Activated CD4-positive, alpha-beta memory T cell treated with anti-CD3 and anti-CD28 coated beads for 36 hours (primary cell): ENCODE data around the gene OR13C8. TPM values are rescaled to one million over a fixed set of nuclear protein-coding genes. Genes with fewer than 3 reads are reported as not detected.
"Not testable (repeated sequence)": the region's sequence is repeated elsewhere in the genome, so short reads cannot be mapped to it uniquely, and the experiment has no call there.

ENCODE experiments used
- CTCF ChIA-PET: fragments of 350-600 bp; sonication (Branson Sonifier 250); formaldehyde crosslinking; loops from one replicate; lab custom pipeline; 2021; ENCODE audit warnings: antibody characterized with exemption, inconsistent platforms; lab: Charles Lee
- POLR2A ChIA-PET: fragments of 350-600 bp; sonication (Branson Sonifier 250); formaldehyde crosslinking; loops from one replicate; lab custom pipeline; 2021; ENCODE audit warnings: antibody characterized with exemption; lab: Charles Lee
- DNase-seq: peaks from one replicate; pipeline ENCODE4 v3.0.0-alpha.2; 2020
- H3K27ac Mint-ChIP-seq: one replicate; pipeline ENCODE4 v1.8.0; 2021; ENCODE audit warnings: mixed read lengths
- H3K27me3 Mint-ChIP-seq: one replicate; pipeline ENCODE4 v1.8.0; 2021; ENCODE audit warnings: mixed read lengths
- H3K36me3 Mint-ChIP-seq: one replicate; pipeline ENCODE4 v1.8.0; 2021; ENCODE audit warnings: mixed read lengths
- H3K4me1 Mint-ChIP-seq: one replicate; pipeline ENCODE4 v1.8.0; 2021; ENCODE audit warnings: low read depth, mixed read lengths
- H3K4me3 Mint-ChIP-seq: one replicate; pipeline ENCODE4 v1.8.0; 2021; ENCODE audit warnings: mild to moderate bottlenecking, mixed read lengths
- H3K9me3 Mint-ChIP-seq: one replicate; pipeline ENCODE4 v1.8.0; 2021; ENCODE audit warnings: mixed read lengths
- intact Hi-C: fragments of 100-400 bp; cut with micrococcal nuclease; formaldehyde crosslinking; loops from one replicate; pipeline ENCODE4 v1.15.1; 2023
- total RNA-seq, 2 experiments: library from RNA; stranded (reverse); gene quantifications; one replicate each; pipeline ENCODE4 v1.2.3, GENCODE V29; 2021

Gene OR13C8
- total RNA-seq, 2 experiments from 2014 or later = not detected

DNA sequence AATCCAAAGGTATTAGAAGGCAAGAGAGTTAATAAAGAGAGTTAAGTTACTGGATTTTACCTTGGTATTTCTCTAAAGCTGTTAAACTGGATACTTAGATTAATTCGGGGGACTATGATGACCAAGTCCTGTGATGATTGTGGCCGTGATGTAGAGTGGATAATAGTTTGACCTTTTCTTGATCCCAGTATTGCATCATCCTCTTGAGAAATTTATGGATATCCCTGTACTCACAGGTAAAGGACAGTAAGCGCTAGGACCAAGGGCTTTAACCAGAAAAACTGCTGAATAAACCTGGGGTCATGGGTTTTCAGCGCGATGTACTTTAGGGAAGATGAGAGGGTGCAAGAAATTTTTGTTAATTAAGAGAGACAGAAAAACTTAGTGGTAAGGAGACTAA, 8.3 kb downstream of the OR13C8 start:
- ChIA-PET CTCF (no interaction called here), POLR2A (interaction anchor here (0.6 kb wide), 1 partner anchor 692 kb away, joined by 3 read pairs; no protein-coding TSS in a partner anchor)
- H3K9me3 Mint-ChIP-seq = peaks cover 13% of the 10 kb centered on the region
- intact Hi-C loops = no loop called here
- H3K4me3 Mint-ChIP-seq = no peak overlapping the region
- no peak for DNase-seq
- no peaks in the 10 kb centered on the region for H3K4me1 Mint-ChIP-seq
- no peaks in the 10 kb centered on the region for H3K36me3 Mint-ChIP-seq
- no peak overlapping the region for H3K27ac Mint-ChIP-seq
- H3K27me3 Mint-ChIP-seq = peaks cover 1% of the 10 kb centered on the region

DNA sequence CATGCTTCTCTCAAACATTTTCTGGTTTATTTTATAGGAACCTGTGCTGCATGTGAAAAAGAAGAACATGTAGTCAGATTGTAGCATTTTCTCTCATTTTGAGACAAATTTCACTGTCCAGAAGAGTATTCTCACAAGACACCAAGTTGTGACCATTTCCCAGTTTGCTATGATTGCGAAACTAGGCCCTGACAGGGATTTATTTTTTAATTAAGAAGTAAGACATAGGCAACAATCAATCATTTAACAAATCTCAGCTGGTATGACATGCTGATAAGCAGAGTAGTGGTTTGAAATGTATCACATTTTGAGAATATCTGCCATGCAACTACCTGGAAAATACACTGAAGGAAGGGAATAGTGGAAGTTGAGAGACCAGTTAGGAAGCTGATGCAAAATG, 11.6 kb downstream of the OR13C8 start:
- peaks cover 1% of the 10 kb centered on the region for H3K27me3 Mint-ChIP-seq
- POLR2A ChIA-PET = no interaction called here
- CTCF ChIA-PET = no interaction called here

DNA sequence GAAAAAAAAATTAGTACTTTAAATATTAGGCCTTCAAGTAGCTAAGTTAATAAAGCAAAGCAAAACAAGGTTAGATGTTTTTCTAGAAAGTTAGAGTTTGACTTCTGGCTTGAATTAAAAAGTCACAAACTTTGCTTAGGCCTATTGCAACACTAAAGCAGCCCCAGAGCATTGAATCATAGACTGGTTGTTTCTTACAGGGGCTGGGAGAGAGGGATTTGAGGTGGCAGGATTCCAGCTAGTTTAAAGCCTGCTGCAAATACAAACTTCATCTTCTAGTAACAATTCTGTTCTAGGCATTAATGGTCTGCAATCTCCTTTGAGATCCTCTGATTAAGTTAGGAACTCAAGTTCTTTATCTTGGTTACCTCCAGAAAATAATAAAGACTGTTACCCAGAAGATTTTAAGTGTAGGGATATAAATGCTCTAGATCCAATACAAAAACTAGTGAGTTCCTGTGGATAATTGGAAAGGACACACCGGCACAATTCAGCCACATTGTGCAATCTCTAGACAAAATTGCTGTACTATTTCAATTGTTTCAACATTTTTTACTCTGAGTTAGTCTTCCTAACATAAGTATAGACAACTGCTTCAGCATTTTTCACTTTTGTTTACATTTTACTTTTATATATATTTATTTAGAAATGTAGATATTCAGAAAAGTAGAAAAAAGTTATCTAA, 17.7 kb downstream of the OR13C8 start:
- ChIA-PET CTCF (no interaction called here), POLR2A (no interaction called here)
- no peaks in the 10 kb centered on the region for H3K27me3 Mint-ChIP-seq

More for the DNA sequence above, 11.6 kb downstream of the OR13C8 start:
- no peaks in the 10 kb centered on the region for H3K4me1 Mint-ChIP-seq
- no peak overlapping the region for H3K27ac Mint-ChIP-seq
- H3K36me3 Mint-ChIP-seq = no peaks in the 10 kb centered on the region
- H3K4me3 Mint-ChIP-seq = no peak overlapping the region
- no peak for DNase-seq
- intact Hi-C loops = no loop called here
- no peaks in the 10 kb centered on the region for H3K9me3 Mint-ChIP-seq

DNA sequence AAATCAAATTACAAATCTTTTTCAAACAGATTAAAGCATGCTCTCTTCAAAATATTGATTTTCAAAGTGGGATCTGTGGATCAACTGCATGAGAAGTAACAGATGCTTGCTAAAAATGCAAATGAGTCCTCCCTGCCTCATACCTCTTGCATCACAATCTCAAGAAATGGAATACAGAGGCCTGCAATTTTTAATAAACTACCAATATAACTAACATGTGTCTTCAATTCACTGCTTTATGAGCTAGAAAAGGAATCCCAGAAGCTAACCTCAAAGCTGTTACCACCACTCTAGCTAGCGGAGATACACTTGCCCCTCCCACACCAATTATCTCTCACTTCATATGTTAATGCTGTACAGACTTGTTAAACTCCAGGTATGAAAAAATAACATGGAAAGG, 20.7 kb downstream of the OR13C8 start:
- no peak for DNase-seq
- no peak overlapping the region for H3K27ac Mint-ChIP-seq
- H3K4me1 Mint-ChIP-seq = no peaks in the 10 kb centered on the region
- intact Hi-C loops = no loop called here
- no peak overlapping the region for H3K4me3 Mint-ChIP-seq
- no peaks in the 10 kb centered on the region for H3K9me3 Mint-ChIP-seq
- H3K27me3 Mint-ChIP-seq = no peaks in the 10 kb centered on the region
- H3K36me3 Mint-ChIP-seq = no peaks in the 10 kb centered on the region
- ChIA-PET POLR2A (no interaction called here), CTCF (no interaction called here)

More for the DNA sequence above, 17.7 kb downstream of the OR13C8 start:
- H3K27ac Mint-ChIP-seq = no peak overlapping the region
- H3K36me3 Mint-ChIP-seq = no peaks in the 10 kb centered on the region
- no peak overlapping the region for H3K4me3 Mint-ChIP-seq
- H3K4me1 Mint-ChIP-seq = no peaks in the 10 kb centered on the region
- intact Hi-C loops = no loop called here
- DNase-seq = no peak
- H3K9me3 Mint-ChIP-seq = no peaks in the 10 kb centered on the region

DNA sequence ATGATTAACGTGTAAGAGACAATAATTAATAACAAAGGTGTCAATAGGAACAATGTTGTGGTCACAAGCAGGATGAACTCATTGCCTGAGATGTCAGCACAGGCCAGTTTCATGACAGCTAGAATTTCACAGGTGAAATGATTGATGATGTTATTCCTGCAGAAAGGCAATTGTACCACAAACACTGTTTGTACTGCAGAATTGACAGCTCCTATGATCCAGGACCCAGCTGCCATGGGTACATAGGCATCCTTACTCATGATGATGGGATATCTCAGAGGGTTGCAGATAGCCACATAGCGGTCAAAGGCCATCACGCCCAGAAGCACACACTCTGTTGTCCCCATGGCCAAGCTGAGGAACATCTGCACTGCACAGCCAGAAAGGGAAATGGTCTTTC, 29.8 kb downstream of the OR13C8 start:
- CTCF ChIA-PET, intact Hi-C loops, H3K4me3 Mint-ChIP-seq, POLR2A ChIA-PET, H3K4me1 Mint-ChIP-seq, H3K27ac Mint-ChIP-seq, DNase-seq, H3K27me3 Mint-ChIP-seq, H3K9me3 Mint-ChIP-seq, H3K36me3 Mint-ChIP-seq: not testable (repeated sequence)

DNA sequence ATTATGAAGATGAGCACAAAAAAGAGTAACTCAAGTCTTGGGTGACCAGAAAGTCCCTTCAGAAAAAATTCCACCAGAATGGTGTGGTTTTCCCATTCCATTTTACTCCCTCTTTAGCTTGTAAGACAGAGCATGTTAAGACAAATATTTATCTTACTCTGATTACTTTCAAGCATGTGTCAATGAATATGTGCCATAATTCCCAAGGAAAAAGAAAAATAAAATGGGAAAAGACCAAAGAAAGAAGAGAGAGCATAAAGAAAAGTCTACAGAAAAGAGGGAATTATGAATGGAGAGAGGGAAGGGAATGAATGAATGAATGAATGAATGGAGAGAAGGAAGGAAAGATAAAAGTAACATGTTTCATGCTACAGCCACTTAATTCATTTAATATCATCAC, 30.3 kb downstream of the OR13C8 start, which contains the start of gene OR13C5:
TSS of gene OR13C5 (minus strand) at position 101 of the 400 bp plus-strand sequence. CDS start at position 101, 0 bp downstream.
- H3K4me3 Mint-ChIP-seq, H3K27ac Mint-ChIP-seq, CTCF ChIA-PET, H3K9me3 Mint-ChIP-seq, intact Hi-C loops, H3K36me3 Mint-ChIP-seq, H3K27me3 Mint-ChIP-seq, DNase-seq, H3K4me1 Mint-ChIP-seq, POLR2A ChIA-PET: not testable (repeated sequence)

DNA sequence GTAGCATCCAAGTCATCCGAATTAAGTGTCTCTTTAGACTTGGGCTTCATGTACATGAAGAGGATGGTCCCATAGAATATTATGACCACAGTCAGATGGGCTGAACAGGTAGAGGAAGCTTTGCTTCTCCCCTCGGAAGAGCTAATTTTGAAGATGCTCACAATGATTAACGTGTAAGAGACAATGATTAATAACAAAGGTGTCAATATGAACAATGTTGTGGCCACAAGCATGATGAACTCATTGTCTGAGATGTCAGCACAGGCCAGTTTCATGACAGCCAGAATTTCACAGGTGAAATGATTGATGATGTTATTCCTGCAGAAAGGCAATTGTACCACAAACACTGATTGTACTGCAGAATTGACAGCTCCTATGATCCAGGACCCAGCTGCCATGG, 35.8 kb downstream of the OR13C8 start:
- H3K27me3 Mint-ChIP-seq = no peaks in the 10 kb centered on the region
- intact Hi-C loops = no loop called here
- no peak overlapping the region for H3K4me3 Mint-ChIP-seq
- H3K27ac Mint-ChIP-seq = no peak overlapping the region
- H3K9me3 Mint-ChIP-seq = no peaks in the 10 kb centered on the region
- H3K4me1 Mint-ChIP-seq = no peaks in the 10 kb centered on the region
- H3K36me3 Mint-ChIP-seq = no peaks in the 10 kb centered on the region
- ChIA-PET POLR2A (no interaction called here), CTCF (no interaction called here)
- no peak for DNase-seq

DNA sequence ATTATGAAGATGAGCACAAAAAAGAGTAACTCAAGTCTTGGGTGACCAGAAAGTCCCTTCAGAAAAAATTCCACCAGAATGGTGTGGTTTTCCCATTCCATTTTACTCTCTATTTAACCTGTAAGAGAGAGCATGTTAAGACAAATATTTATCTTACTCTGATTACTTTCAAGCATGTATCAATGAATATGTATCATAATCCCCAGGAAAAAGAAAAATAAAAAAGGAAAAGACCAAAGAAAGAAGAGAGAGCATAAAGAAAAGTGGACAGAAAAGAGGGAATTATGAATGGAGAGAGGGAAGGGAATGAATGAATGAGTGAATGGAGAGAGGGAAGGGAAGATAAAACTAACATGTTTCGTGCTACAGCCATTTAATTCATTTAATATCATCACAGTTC, 36.6 kb downstream of the OR13C8 start, which contains the start of gene OR13C2:
TSS of gene OR13C2 (minus strand) at position 101 of the 400 bp plus-strand sequence. CDS start at position 101, 0 bp downstream.
- CTCF ChIA-PET, intact Hi-C loops, H3K27me3 Mint-ChIP-seq, H3K9me3 Mint-ChIP-seq, DNase-seq, H3K4me1 Mint-ChIP-seq, POLR2A ChIA-PET, H3K36me3 Mint-ChIP-seq, H3K27ac Mint-ChIP-seq, H3K4me3 Mint-ChIP-seq: not testable (repeated sequence)

GRCh38 chr9:104606152-104606551, 37.2 kb downstream of the OR13C8 start:
- intact Hi-C loops = no loop called here
- Mint-ChIP-seq H3K9me3 (no peaks in the 10 kb centered on the region), H3K27ac (no peak overlapping the region), H3K36me3 (no peaks in the 10 kb centered on the region), H3K4me1 (no peaks in the 10 kb centered on the region), H3K27me3 (no peaks in the 10 kb centered on the region), H3K4me3 (no peak overlapping the region)
- DNase-seq = no peak
- ChIA-PET POLR2A (no interaction called here), CTCF (no interaction called here)

- H3K4me3 Mint-ChIP-seq = no peak overlapping the region
- peaks cover 2% of the 10 kb centered on the region for H3K27me3 Mint-ChIP-seq
- CTCF ChIA-PET = no interaction called here
- POLR2A ChIA-PET = no interaction called here
- intact Hi-C loops = no loop called here
- H3K27ac Mint-ChIP-seq = no peak overlapping the region
- H3K4me1 Mint-ChIP-seq = no peaks in the 10 kb centered on the region
- no peak for DNase-seq
- no peaks in the 10 kb centered on the region for H3K9me3 Mint-ChIP-seq
- no peaks in the 10 kb centered on the region for H3K36me3 Mint-ChIP-seq
Measured at GRCh38 chr9:104608336-104608735, 39.4 kb downstream of the OR13C8 start.

GRCh38 chr9:104611213-104611612, 42.2 kb downstream of the OR13C8 start:
- no peak overlapping the region for H3K27ac Mint-ChIP-seq
- POLR2A ChIA-PET = no interaction called here
- CTCF ChIA-PET = no interaction called here

GRCh38 chr9:104617418-104617817, 48.5 kb downstream of the OR13C8 start:
- Mint-ChIP-seq H3K27ac (no peak overlapping the region), H3K9me3 (peaks cover 6% of the 10 kb centered on the region), H3K27me3 (peaks cover 2% of the 10 kb centered on the region), H3K4me3 (no peak overlapping the region), H3K36me3 (no peaks in the 10 kb centered on the region), H3K4me1 (no peaks in the 10 kb centered on the region)
- ChIA-PET CTCF (no interaction called here), POLR2A (no interaction called here)
- DNase-seq = no peak
- intact Hi-C loops = no loop called here

More at GRCh38 chr9:104611213-104611612, 42.2 kb downstream of the OR13C8 start:
- Mint-ChIP-seq H3K36me3 (no peaks in the 10 kb centered on the region), H3K4me1 (no peaks in the 10 kb centered on the region), H3K9me3 (peaks cover 6% of the 10 kb centered on the region), H3K27me3 (peaks cover 2% of the 10 kb centered on the region), H3K4me3 (no peak overlapping the region)
- intact Hi-C loops = no loop called here
- DNase-seq = no peak

DNA sequence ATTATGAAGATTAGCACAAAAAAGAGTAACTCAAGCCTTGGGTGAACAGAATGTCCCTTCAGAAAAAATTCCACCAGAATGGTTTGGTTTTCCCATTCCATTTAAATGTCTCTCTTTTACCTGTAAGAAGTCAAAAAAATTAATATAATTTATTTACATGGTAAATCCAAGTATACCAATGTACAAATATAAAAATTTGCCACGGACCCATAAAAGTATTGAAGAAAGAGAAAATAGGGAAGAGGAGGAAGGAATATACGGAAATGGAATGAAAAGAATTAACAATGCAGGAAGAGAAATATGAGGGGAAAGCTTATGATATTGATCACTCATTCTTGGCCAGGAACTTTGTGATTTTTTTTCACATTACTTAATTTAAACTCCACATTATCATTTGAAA, 49.1 kb downstream of the OR13C8 start, which contains the start of gene OR13C9:
TSS of gene OR13C9 (minus strand) at position 101 of the 400 bp plus-strand sequence. CDS start at position 101, 0 bp downstream.
- no peak within 1 kb of the TSS for H3K27ac Mint-ChIP-seq
- POLR2A ChIA-PET = no interaction called here
- H3K36me3 Mint-ChIP-seq = no peaks in the 10 kb centered on the region
- no peak for DNase-seq
- no peak within 1 kb of the TSS for H3K4me3 Mint-ChIP-seq
- H3K9me3 Mint-ChIP-seq = peaks cover 6% of the 10 kb centered on the region
- intact Hi-C loops = no loop called here
- CTCF ChIA-PET = no interaction called here
- H3K4me1 Mint-ChIP-seq = no peaks in the 10 kb centered on the region
- H3K27me3 Mint-ChIP-seq = no peaks in the 10 kb centered on the region
